ENCODE measurements around the gene ESYT2. TPM values are rescaled to one million over a fixed set of nuclear protein-coding genes. Genes with fewer than 3 reads are reported as not detected.

ESYT2 gene
- total and polyA plus RNA-seq, 9 of the 15 experiments (the other 6 are each of a cell fraction or from before 2014, with no cell fraction given) = 5.8 to 86.9 (median 64.7) TPM

GRCh38 chr7:158856883-158857668 lies 27.8 kb upstream of the ESYT2 start (continued):
- TF ChIP-seq TSHZ1 (CRISPR knock-in tag; IDR thresholded peaks at IDR 0.05) (no peak), NKRF (IDR thresholded peaks at IDR 0.05; ENCODE audit: borderline replicate concordance) (no peak), TAF7 (tag; IDR thresholded peaks at IDR 0.05) (no peak), FOXO4 (CRISPR knock-in tag; IDR thresholded peaks at IDR 0.05) (peak; percentile 45; the same call in 1 of the 2 replicates), HNRNPUL1 (IDR thresholded peaks at IDR 0.05; ENCODE audit: low read length) (no peak), ZMIZ1 (IDR thresholded peaks at IDR 0.05; ENCODE audit: low read depth in 2 of 2, low read length in 2 of 2) (no peak), EZH2 (IDR thresholded peaks at IDR 0.05; ENCODE audit: borderline replicate concordance, low read depth, low read length) (no peak), CREB5 (CRISPR knock-in tag; IDR thresholded peaks at IDR 0.05) (no peak), CSDE1 (IDR thresholded peaks at IDR 0.05) (no peak), NCOA2 (IDR thresholded peaks at IDR 0.05; ENCODE audit: partially characterized antibody in 2 of 2) (no peak), CBFA2T3 (IDR thresholded peaks at IDR 0.05) (no peak), IFI16 (CRISPR knock-in tag; IDR thresholded peaks at IDR 0.05) (no peak), BRD9 (IDR thresholded peaks at IDR 0.05; ENCODE audit: low read depth, partially characterized antibody) (no peak), YY1 (IDR thresholded peaks at IDR 0.05; ENCODE audit: borderline replicate concordance in 1 of 3, control insufficient read depth in 1 of 3, extremely low read depth in 1 of 3, insufficient read depth in 3 of 3, insufficient read length in 1 of 3, insufficient replicate concordance in 2 of 3, low read depth in 1 of 3, low read length in 2 of 3) (no peak)

All from K562 (cell line).